Uterus (tissue), 2 donors: Measurements from ENCODE around the gene TMEM215.

ENCODE experiments used
- POLR2A ChIP-seq, 2 donors: fragments of 450-650 bp; IDR thresholded peaks; one replicate each; pipeline ENCODE4 v1.6.1; 2016; ENCODE audit warnings: antibody characterized with exemption in 2 of 2, mild to moderate bottlenecking in 1 of 2, moderate library complexity in 1 of 2
- TF ChIP-seq, protein P1 (sequence below), 4 experiments: fragments of 200-600 bp in 2 of 4; fragments of 450-650 bp in 2 of 4; sonication (generic) in 2 of 4; IDR thresholded peaks; one replicate each; pipeline ENCODE4 v1.5.1; 2016 to 2019; ENCODE audit warnings: antibody characterized with exemption in 4 of 4, mild to moderate bottlenecking in 2 of 4, moderate library complexity in 1 of 4

GRCh38 chr9:32801530-32801929 lies 18.2 kb downstream of the TMEM215 start:
- TF ChIP-seq, protein P1, sequence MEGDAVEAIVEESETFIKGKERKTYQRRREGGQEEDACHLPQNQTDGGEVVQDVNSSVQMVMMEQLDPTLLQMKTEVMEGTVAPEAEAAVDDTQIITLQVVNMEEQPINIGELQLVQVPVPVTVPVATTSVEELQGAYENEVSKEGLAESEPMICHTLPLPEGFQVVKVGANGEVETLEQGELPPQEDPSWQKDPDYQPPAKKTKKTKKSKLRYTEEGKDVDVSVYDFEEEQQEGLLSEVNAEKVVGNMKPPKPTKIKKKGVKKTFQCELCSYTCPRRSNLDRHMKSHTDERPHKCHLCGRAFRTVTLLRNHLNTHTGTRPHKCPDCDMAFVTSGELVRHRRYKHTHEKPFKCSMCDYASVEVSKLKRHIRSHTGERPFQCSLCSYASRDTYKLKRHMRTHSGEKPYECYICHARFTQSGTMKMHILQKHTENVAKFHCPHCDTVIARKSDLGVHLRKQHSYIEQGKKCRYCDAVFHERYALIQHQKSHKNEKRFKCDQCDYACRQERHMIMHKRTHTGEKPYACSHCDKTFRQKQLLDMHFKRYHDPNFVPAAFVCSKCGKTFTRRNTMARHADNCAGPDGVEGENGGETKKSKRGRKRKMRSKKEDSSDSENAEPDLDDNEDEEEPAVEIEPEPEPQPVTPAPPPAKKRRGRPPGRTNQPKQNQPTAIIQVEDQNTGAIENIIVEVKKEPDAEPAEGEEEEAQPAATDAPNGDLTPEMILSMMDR (IDR thresholded peaks at IDR 0.05): no peak
- no peak for TF ChIP-seq POLR2A (IDR thresholded peaks at IDR 0.05)
